ENCODE measurements around the gene XPO1. TPM values are rescaled to one million over a fixed set of nuclear protein-coding genes. Genes with fewer than 3 reads are reported as not detected.

XPO1 gene
- total RNA-seq, 1 donor, result 160 TPM

- no peak for TF ChIP-seq CTCF (IDR thresholded peaks at IDR 0.05; ENCODE audit: extremely low read depth, low read depth, low read length)
Observed at GRCh38 chr2:61432990-61433389, 105.2 kb downstream of the XPO1 start.

GRCh38 chr2:61431345-61431744 lies 106.8 kb downstream of the XPO1 start:
- peaks cover 83% of the 10 kb centered on the region for H4K20me1 ChIP-seq (ENCODE audit: insufficient read depth, low read length)

More at GRCh38 chr2:61432990-61433389, 105.2 kb downstream of the XPO1 start:
- Histone ChIP-seq H3K27ac (ENCODE audit: low read depth, low read length) (no peak overlapping the region), H3K4me1 (ENCODE audit: insufficient read depth, low read length) (peaks cover 12% of the 10 kb centered on the region), H3K4me3 (ENCODE audit: insufficient read depth, low read length) (no peak overlapping the region), H3K36me3 (ENCODE audit: insufficient read depth, low read length) (peaks cover 4% of the 10 kb centered on the region), H3K4me2 (ENCODE audit: insufficient read depth, low read length) (no peak overlapping the region), H3K27me3 (ENCODE audit: insufficient read depth, low read length) (no peaks in the 10 kb centered on the region), H2AFZ (ENCODE audit: low read length) (no peak overlapping the region), H3K9me3 (ENCODE audit: low read depth, low read length) (no peaks in the 10 kb centered on the region), H3K79me2 (ENCODE audit: insufficient read depth, low read length) (peaks cover 98% of the 10 kb centered on the region), H4K20me1 (ENCODE audit: insufficient read depth, low read length) (peaks cover 91% of the 10 kb centered on the region)
- DNase-seq (ENCODE audit: insufficient read length, low spot score, missing footprints), result no peak

More at GRCh38 chr2:61431345-61431744, 106.8 kb downstream of the XPO1 start:
- Histone ChIP-seq H3K27ac (ENCODE audit: low read depth, low read length) (no peak overlapping the region), H3K36me3 (ENCODE audit: insufficient read depth, low read length) (peaks cover 4% of the 10 kb centered on the region), H3K27me3 (ENCODE audit: insufficient read depth, low read length) (no peaks in the 10 kb centered on the region), H3K4me2 (ENCODE audit: insufficient read depth, low read length) (no peak overlapping the region), H3K4me1 (ENCODE audit: insufficient read depth, low read length) (peaks cover 5% of the 10 kb centered on the region), H2AFZ (ENCODE audit: low read length) (no peak overlapping the region), H3K79me2 (ENCODE audit: insufficient read depth, low read length) (peaks cover 98% of the 10 kb centered on the region), H3K4me3 (ENCODE audit: insufficient read depth, low read length) (no peak overlapping the region), H3K9me3 (ENCODE audit: low read depth, low read length) (no peaks in the 10 kb centered on the region)
- no peak for DNase-seq (ENCODE audit: insufficient read length, low spot score, missing footprints)
- no peak for TF ChIP-seq CTCF (IDR thresholded peaks at IDR 0.05; ENCODE audit: extremely low read depth, low read depth, low read length)

Other genes starting within 250 kb of the XPO1 start
- gene USP34, start 67.3 kb downstream of the XPO1 start, total RNA-seq, result 152 and 160 TPM in 2 replicates

All from osteoblast (primary cell).